GM23338 (cell line): ENCODE measurements around the gene NQO2. TPM values are rescaled to one million over a fixed set of nuclear protein-coding genes. Genes with fewer than 3 reads are reported as not detected.
"Not testable (repeated sequence)": the region's sequence is repeated elsewhere in the genome, so short reads cannot be mapped to it uniquely, and the experiment has no call there.

Experiments
- ATAC-seq: fragments of 200-7000 bp; cut with Tn5 transposase; 3 replicates; pipeline ENCODE4 v1.9.1; 2020
- DNase-seq: peaks from one replicate; pipeline ENCODE4 v3.0.0-alpha.2; 2015; ENCODE audit warnings: low spot score
- H2AFZ ChIP-seq: fragments of 200-600 bp; sonication (generic); 2 replicates; pipeline ENCODE4 v1.8.0; 2016; ENCODE audit warnings: antibody characterized with exemption, mild to moderate bottlenecking, moderate library complexity
- H3F3A ChIP-seq: fragments of 200-600 bp; sonication (generic); replicated peaks from 2 replicates; pipeline ENCODE4 v1.8.0; 2017; ENCODE audit warnings: antibody characterized with exemption, mixed run types, low read depth
- H3K27ac ChIP-seq: fragments of 200-600 bp; sonication (generic); 2 replicates; pipeline ENCODE4 v1.6.1; 2016; ENCODE audit warnings: low read depth
- H3K27me3 ChIP-seq: fragments of 200-600 bp; sonication (generic); 2 replicates; pipeline ENCODE4 v1.8.0; 2016; ENCODE audit warnings: mild to moderate bottlenecking, mixed run types, moderate library complexity; ENCODE audit not compliant: insufficient read depth
- H3K36me3 ChIP-seq: fragments of 200-600 bp; sonication (generic); 2 replicates; pipeline ENCODE4 v1.8.0; 2016; ENCODE audit warnings: mild to moderate bottlenecking; ENCODE audit not compliant: insufficient read depth
- H3K4me1 ChIP-seq: fragments of 200-600 bp; sonication (generic); 2 replicates; pipeline ENCODE4 v1.8.0; 2016; ENCODE audit warnings: mild to moderate bottlenecking, moderate library complexity; ENCODE audit not compliant: insufficient read depth
- H3K4me2 ChIP-seq: fragments of 200-600 bp; sonication (generic); 2 replicates; pipeline ENCODE4 v1.7.1; 2017; ENCODE audit warnings: mixed run types
- H3K4me3 ChIP-seq: fragments of 200-600 bp; sonication (generic); 2 replicates; pipeline ENCODE4 v1.6.1; 2016; ENCODE audit warnings: mixed run types
- H3K79me2 ChIP-seq: fragments of 200-600 bp; sonication (generic); replicated peaks from 2 replicates; pipeline ENCODE4 v1.8.0; 2017; ENCODE audit warnings: mild to moderate bottlenecking; ENCODE audit not compliant: insufficient read depth
- H3K9me2 ChIP-seq: fragments of 200-600 bp; sonication (generic); 2 replicates; pipeline ENCODE4 v1.8.0; 2017; ENCODE audit not compliant: insufficient read depth
- H4K20me1 ChIP-seq: fragments of 200-600 bp; sonication (generic); replicated peaks from 2 replicates; pipeline ENCODE4 v1.8.0; 2017; ENCODE audit warnings: mild to moderate bottlenecking; ENCODE audit not compliant: insufficient read depth
- H3K27ac Mint-ChIP-seq: 2 replicates; pipeline ENCODE4 v1.8.0; 2020; ENCODE audit warnings: inconsistent platforms, mild to moderate bottlenecking, moderate library complexity, mixed read lengths
- H3K27me3 Mint-ChIP-seq: 3 replicates; pipeline ENCODE4 v1.8.0; 2022; ENCODE audit warnings: low read depth, mild to moderate bottlenecking, moderate library complexity, mixed read lengths, inconsistent platforms; ENCODE audit not compliant: insufficient read depth, poor library complexity
- H3K36me3 Mint-ChIP-seq: 3 replicates; pipeline ENCODE4 v1.8.0; 2021; ENCODE audit warnings: low read depth, mild to moderate bottlenecking, inconsistent platforms, moderate library complexity, mixed read lengths
- H3K4me1 Mint-ChIP-seq: 3 replicates; pipeline ENCODE4 v1.8.0; 2020; ENCODE audit warnings: mild to moderate bottlenecking, inconsistent platforms, mixed read lengths
- H3K4me3 Mint-ChIP-seq: 3 replicates; pipeline ENCODE4 v1.8.0; 2021; ENCODE audit warnings: moderate library complexity, mild to moderate bottlenecking, inconsistent platforms, mixed read lengths
- H3K9me3 Mint-ChIP-seq: 3 replicates; pipeline ENCODE4 v1.8.0; 2020; ENCODE audit warnings: moderate library complexity, mild to moderate bottlenecking, inconsistent platforms, mixed read lengths
- CREB1 ChIP-seq: fragments of 250-450 bp; sonication (Bioruptor Pico); IDR thresholded peaks from 2 replicates; pipeline ENCODE4 v1.5.0; 2020; ENCODE audit warnings: low read depth, mild to moderate bottlenecking, moderate library complexity
- JUNB ChIP-seq: IDR thresholded peaks from one replicate; pipeline ENCODE4 v1.6.1; 2016; ENCODE audit warnings: antibody characterized with exemption; ENCODE audit not compliant: unreplicated experiment
- NANOG ChIP-seq: IDR thresholded peaks from 2 replicates; pipeline ENCODE4 v1.6.1; 2016; ENCODE audit warnings: antibody characterized with exemption, borderline replicate concordance
- STAT1 ChIP-seq: IDR thresholded peaks from one replicate; pipeline ENCODE4 v1.6.1; 2016; ENCODE audit warnings: antibody characterized with exemption; ENCODE audit not compliant: unreplicated experiment
- polyA plus RNA-seq: library from polyadenylated mRNA; unstranded; fragments of >200 nt; fragmentation: Nextera tagmentation; extraction: Ambion mirVana; gene quantifications from 2 replicates; pipeline ENCODE4 v1.2.1, GENCODE V29; 2016
- total RNA-seq: library from RNA; depleted of rRNA; stranded (reverse); fragments of >200 nt; shearing (Covaris generic); gene quantifications from 2 replicates; pipeline ENCODE4 v1.2.3, GENCODE V29; 2014
- TF ChIP-seq, protein P1 (sequence below): IDR thresholded peaks from one replicate; pipeline ENCODE4 v1.6.1; 2018; ENCODE audit warnings: antibody characterized with exemption; ENCODE audit not compliant: unreplicated experiment
- TF ChIP-seq, protein P2 (sequence below): fragments of 250-450 bp; sonication (Bioruptor Pico); IDR thresholded peaks from 2 replicates; pipeline ENCODE4 v1.5.0; 2020; ENCODE audit warnings: mild to moderate bottlenecking, moderate library complexity

The NQO2 gene
- total and polyA plus RNA-seq, 2 experiments from 2014 or later = 117 to 173 TPM

DNA sequence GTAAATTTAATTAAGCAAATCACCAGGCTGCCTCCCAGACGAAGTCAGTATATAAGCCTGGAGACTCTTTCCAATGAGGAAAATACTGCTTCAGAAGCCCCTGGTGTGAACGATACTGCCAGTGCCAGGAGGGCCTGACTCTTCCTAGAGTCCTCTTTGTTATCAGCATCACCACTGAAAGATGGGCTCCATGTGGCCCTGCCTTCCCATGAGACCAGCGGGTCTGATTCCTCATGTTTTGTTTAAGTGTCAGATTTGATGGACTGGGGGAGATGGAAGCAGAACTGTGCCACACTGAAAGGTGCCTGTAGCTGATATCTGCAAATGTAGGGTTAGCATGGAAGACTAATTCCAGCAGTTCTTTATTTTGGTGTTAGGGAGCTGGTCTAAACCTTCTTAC lies 7.9 kb downstream of the NQO2 start:
- DNase-seq = no peak
- Mint-ChIP-seq H3K27ac (peak overlapping the region; percentile 57), H3K4me1 (peaks cover 56% of the 10 kb centered on the region), H3K27me3 (peaks cover 16% of the 10 kb centered on the region), H3K9me3 (peaks cover 33% of the 10 kb centered on the region), H3K4me3 (no peak overlapping the region), H3K36me3 (peaks cover 97% of the 10 kb centered on the region)
- Histone ChIP-seq H2AFZ (no peak overlapping the region), H3F3A (0 out of 2 replicates have a peak, but pooled peaks cover 9% of the 10 kb centered on the region), H3K27me3 (no peaks in the 10 kb centered on the region), H3K27ac (peak overlapping the region; percentile 68), H3K9me2 (no peaks in the 10 kb centered on the region), H3K36me3 (peaks cover 33% of the 10 kb centered on the region), H4K20me1 (no peaks in the 10 kb centered on the region), H3K4me2 (no peak overlapping the region), H3K79me2 (peaks cover 9% of the 10 kb centered on the region), H3K4me1 (peaks cover 43% of the 10 kb centered on the region), H3K4me3 (no peak overlapping the region)
- no peak for ATAC-seq
- TF ChIP-seq, protein P1, sequence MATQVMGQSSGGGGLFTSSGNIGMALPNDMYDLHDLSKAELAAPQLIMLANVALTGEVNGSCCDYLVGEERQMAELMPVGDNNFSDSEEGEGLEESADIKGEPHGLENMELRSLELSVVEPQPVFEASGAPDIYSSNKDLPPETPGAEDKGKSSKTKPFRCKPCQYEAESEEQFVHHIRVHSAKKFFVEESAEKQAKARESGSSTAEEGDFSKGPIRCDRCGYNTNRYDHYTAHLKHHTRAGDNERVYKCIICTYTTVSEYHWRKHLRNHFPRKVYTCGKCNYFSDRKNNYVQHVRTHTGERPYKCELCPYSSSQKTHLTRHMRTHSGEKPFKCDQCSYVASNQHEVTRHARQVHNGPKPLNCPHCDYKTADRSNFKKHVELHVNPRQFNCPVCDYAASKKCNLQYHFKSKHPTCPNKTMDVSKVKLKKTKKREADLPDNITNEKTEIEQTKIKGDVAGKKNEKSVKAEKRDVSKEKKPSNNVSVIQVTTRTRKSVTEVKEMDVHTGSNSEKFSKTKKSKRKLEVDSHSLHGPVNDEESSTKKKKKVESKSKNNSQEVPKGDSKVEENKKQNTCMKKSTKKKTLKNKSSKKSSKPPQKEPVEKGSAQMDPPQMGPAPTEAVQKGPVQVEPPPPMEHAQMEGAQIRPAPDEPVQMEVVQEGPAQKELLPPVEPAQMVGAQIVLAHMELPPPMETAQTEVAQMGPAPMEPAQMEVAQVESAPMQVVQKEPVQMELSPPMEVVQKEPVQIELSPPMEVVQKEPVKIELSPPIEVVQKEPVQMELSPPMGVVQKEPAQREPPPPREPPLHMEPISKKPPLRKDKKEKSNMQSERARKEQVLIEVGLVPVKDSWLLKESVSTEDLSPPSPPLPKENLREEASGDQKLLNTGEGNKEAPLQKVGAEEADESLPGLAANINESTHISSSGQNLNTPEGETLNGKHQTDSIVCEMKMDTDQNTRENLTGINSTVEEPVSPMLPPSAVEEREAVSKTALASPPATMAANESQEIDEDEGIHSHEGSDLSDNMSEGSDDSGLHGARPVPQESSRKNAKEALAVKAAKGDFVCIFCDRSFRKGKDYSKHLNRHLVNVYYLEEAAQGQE = no peak

DNA sequence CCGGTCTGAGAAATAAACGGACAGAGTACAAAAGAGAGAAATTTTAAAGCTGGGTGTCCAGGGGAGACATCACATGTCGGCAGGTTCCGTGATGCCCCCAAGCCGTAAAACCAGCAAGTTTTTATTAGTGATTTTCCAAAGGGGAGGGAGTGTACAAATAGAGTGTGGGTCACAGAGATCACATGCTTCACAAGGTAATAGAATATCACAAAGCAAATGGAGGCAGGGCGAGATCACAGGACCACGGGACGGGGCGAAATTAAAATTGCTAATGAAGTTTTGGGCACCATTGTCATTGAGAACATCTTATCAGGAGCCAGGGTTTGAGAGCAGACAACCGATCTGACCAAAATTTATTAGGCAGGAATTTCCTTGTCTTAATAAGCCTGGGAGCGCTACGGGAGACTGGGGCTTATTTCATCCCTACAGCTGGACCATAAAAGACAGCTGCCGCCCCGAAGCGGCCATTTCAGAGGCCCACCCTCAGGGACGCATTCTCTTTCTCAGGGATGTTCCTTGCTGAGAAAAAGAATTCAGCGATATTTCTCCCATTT lies 9.1 kb downstream of the NQO2 start:
- H3K27me3 ChIP-seq, H4K20me1 ChIP-seq, H3F3A ChIP-seq, H2AFZ ChIP-seq, ATAC-seq, H3K79me2 ChIP-seq, H3K9me2 ChIP-seq, H3K4me3 ChIP-seq: not testable (repeated sequence)
- H3K27ac Mint-ChIP-seq = peak overlapping the region; percentile 86
- H3K4me3 Mint-ChIP-seq = peak overlapping the region; percentile 15; the same call in 1 of the 3 replicates
- H3K36me3 Mint-ChIP-seq = peaks cover 97% of the 10 kb centered on the region
- peak; percentile 48 for DNase-seq
- peaks cover 22% of the 10 kb centered on the region for H3K27me3 Mint-ChIP-seq
- peak; percentile 21; the same call in 1 of the 2 replicates for TF ChIP-seq NANOG
- Histone ChIP-seq H3K4me2 (peak overlapping the region; percentile 49; the same call in 1 of the 2 replicates), H3K27ac (peak overlapping the region; percentile 91), H3K4me1 (peaks cover 43% of the 10 kb centered on the region), H3K36me3 (peaks cover 44% of the 10 kb centered on the region)
- H3K4me1 Mint-ChIP-seq = peaks cover 50% of the 10 kb centered on the region
- H3K9me3 Mint-ChIP-seq = peaks cover 38% of the 10 kb centered on the region

DNA sequence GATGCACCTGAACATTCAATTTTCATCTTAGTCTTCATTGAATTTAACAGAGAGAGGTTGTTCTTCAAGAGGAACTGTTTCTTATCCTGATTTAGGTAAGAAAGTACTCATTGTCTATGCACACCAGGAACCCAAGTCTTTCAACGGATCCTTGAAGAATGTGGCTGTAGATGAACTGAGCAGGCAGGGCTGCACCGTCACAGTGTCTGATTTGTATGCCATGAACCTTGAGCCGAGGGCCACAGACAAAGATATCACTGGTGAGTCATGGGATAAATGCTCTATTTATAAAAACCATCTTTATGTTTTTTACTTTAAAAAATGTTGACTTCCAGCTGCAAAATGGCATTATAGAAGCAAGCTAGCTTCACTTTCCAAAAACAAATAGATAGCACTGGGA lies 10.2 kb downstream of the NQO2 start:
- Histone ChIP-seq H3K4me3 (no peak overlapping the region), H4K20me1 (no peaks in the 10 kb centered on the region), H2AFZ (no peak overlapping the region), H3F3A (0 out of 2 replicates have a peak, but pooled peaks cover 10% of the 10 kb centered on the region), H3K27ac (peak overlapping the region; percentile 91), H3K9me2 (no peaks in the 10 kb centered on the region), H3K79me2 (no peaks in the 10 kb centered on the region), H3K4me2 (no peak overlapping the region), H3K27me3 (no peaks in the 10 kb centered on the region), H3K36me3 (peaks cover 42% of the 10 kb centered on the region), H3K4me1 (peaks cover 40% of the 10 kb centered on the region)
- Mint-ChIP-seq H3K36me3 (peaks cover 97% of the 10 kb centered on the region), H3K27me3 (peaks cover 19% of the 10 kb centered on the region), H3K4me1 (peaks cover 50% of the 10 kb centered on the region), H3K4me3 (no peak overlapping the region; the same call in 2 of the 3 replicates), H3K27ac (peak overlapping the region; percentile 55; the same call in 1 of the 2 replicates), H3K9me3 (peaks cover 38% of the 10 kb centered on the region)
- ATAC-seq (peak; percentile 67), DNase-seq (no peak)
- TF ChIP-seq STAT1 (no peak), NANOG (no peak), CREB1 (CRISPR knock-in tag) (no peak), JUNB (no peak)
- TF ChIP-seq, protein P2, sequence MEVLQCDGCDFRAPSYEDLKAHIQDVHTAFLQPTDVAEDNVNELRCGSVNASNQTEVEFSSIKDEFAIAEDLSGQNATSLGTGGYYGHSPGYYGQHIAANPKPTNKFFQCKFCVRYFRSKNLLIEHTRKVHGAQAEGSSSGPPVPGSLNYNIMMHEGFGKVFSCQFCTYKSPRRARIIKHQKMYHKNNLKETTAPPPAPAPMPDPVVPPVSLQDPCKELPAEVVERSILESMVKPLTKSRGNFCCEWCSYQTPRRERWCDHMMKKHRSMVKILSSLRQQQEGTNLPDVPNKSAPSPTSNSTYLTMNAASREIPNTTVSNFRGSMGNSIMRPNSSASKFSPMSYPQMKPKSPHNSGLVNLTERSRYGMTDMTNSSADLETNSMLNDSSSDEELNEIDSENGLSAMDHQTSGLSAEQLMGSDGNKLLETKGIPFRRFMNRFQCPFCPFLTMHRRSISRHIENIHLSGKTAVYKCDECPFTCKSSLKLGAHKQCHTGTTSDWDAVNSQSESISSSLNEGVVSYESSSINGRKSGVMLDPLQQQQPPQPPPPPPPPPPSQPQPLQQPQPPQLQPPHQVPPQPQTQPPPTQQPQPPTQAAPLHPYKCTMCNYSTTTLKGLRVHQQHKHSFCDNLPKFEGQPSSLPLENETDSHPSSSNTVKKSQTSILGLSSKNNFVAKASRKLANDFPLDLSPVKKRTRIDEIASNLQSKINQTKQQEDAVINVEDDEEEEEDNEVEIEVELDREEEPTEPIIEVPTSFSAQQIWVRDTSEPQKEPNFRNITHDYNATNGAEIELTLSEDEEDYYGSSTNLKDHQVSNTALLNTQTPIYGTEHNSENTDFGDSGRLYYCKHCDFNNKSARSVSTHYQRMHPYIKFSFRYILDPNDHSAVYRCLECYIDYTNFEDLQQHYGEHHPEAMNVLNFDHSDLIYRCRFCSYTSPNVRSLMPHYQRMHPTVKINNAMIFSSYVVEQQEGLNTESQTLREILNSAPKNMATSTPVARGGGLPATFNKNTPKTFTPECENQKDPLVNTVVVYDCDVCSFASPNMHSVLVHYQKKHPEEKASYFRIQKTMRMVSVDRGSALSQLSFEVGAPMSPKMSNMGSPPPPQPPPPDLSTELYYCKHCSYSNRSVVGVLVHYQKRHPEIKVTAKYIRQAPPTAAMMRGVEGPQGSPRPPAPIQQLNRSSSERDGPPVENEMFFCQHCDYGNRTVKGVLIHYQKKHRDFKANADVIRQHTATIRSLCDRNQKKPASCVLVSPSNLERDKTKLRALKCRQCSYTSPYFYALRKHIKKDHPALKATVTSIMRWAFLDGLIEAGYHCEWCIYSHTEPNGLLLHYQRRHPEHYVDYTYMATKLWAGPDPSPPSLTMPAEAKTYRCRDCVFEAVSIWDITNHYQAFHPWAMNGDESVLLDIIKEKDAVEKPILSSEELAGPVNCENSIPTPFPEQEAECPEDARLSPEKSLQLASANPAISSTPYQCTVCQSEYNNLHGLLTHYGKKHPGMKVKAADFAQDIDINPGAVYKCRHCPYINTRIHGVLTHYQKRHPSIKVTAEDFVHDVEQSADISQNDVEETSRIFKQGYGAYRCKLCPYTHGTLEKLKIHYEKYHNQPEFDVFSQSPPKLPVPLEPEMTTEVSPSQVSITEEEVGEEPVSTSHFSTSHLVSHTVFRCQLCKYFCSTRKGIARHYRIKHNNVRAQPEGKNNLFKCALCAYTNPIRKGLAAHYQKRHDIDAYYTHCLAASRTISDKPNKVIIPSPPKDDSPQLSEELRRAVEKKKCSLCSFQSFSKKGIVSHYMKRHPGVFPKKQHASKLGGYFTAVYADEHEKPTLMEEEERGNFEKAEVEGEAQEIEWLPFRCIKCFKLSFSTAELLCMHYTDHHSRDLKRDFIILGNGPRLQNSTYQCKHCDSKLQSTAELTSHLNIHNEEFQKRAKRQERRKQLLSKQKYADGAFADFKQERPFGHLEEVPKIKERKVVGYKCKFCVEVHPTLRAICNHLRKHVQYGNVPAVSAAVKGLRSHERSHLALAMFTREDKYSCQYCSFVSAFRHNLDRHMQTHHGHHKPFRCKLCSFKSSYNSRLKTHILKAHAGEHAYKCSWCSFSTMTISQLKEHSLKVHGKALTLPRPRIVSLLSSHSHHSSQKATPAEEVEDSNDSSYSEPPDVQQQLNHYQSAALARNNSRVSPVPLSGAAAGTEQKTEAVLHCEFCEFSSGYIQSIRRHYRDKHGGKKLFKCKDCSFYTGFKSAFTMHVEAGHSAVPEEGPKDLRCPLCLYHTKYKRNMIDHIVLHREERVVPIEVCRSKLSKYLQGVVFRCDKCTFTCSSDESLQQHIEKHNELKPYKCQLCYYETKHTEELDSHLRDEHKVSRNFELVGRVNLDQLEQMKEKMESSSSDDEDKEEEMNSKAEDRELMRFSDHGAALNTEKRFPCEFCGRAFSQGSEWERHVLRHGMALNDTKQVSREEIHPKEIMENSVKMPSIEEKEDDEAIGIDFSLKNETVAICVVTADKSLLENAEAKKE (CRISPR knock-in tag) = no peak
